ENCODE data around the gene SLC5A8.

Gene SLC5A8

DNA sequence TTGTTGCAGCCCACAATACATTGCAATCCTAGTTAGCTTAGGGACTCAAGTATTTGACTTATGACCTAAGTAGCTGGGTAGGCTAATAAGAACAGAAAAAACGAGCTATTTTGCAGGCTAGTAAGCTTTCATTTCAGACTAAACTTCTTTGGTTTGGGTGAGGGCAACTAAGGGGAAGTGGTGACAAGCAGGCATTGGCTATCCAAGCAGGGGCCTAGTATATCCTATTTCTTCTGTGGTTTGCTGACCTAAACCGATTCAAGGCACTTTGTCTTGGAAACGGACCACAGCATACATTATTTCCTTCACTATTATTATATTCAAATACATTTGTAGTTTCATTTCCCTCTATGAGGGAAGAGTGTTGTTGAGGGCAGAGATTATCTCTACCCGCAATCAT, 21.6 kb upstream of the SLC5A8 start:
- no peak for TF ChIP-seq Cebpa-rat (IDR thresholded peaks at IDR 0.05)
- Histone ChIP-seq H3K9me3 (replicated peaks in 1 of 11) (no peaks in the 10 kb centered on the region), H3K4me3 (no peak overlapping the region), H3K4me2 (peak overlapping the region in 5 of 11 experiments; percentile 22 to 78 (median 68); a peak in 7 of 22 replicates), H4K20me1 (peaks cover 0 to 9% (median 0%) of the 10 kb centered on the region in 11 experiments; a peak in 3 of 22 replicates), H3K27ac (peak overlapping the region in 1 of 11 experiments; percentile 21; a peak in 1 of 22 replicates), H3K4me1 (peaks cover 0 to 33% (median 2%) of the 10 kb centered on the region in 10 experiments; a peak in 8 of 20 replicates), H3K36me3 (no peaks in the 10 kb centered on the region), H3K9ac (no peak overlapping the region), H3K27me3 (peaks cover 0 to 78% (median 0%) of the 10 kb centered on the region in 11 experiments; a peak in 5 of 22 replicates)

GRCh38 chr12:101230547-101230946, 20.5 kb upstream of the SLC5A8 start:
- peak overlapping the region in 2 of 11 experiments; percentile 77 to 78; a peak in 6 of 22 replicates for H3K4me2 ChIP-seq
- no peak overlapping the region for H3K4me3 ChIP-seq
- no peak overlapping the region for H3K9ac ChIP-seq
- H4K20me1 ChIP-seq, result peaks cover 0 to 9% (median 0%) of the 10 kb centered on the region in 11 experiments; a peak in 3 of 22 replicates
- H3K4me1 ChIP-seq, result peaks cover 0 to 33% (median 2%) of the 10 kb centered on the region in 10 experiments; a peak in 8 of 20 replicates
- no peak for TF ChIP-seq Cebpa-rat (IDR thresholded peaks at IDR 0.05)
- H3K27me3 ChIP-seq, result peaks cover 0 to 78% (median 0%) of the 10 kb centered on the region in 11 experiments; a peak in 5 of 22 replicates
- no peaks in the 10 kb centered on the region for H3K36me3 ChIP-seq
- H3K27ac ChIP-seq, result no peak overlapping the region
- H3K9me3 ChIP-seq (replicated peaks in 1 of 11), result no peaks in the 10 kb centered on the region

DNA sequence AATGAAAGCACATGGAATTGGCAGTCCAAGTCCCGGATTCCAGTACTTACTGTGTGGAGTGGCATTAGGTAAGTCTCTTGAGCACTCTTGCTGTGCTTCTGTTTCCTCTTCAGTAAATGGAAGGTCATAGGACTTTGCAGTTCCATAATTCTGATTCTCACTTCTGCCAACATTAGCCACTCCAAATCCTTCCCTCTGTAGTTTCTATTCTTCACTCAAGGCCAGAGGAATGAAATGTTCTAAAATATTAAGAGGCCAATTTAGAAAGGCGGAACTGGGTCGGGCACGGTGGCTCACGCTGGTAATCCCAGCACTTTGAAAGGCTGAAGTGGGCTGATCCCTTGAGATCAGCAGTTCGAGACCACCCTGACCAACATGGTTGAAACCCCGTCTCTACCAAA, 19.8 kb upstream of the SLC5A8 start:
- H4K20me1 ChIP-seq, result peaks cover 0 to 9% (median 0%) of the 10 kb centered on the region in 11 experiments; a peak in 3 of 22 replicates
- TF ChIP-seq Cebpa-rat (IDR thresholded peaks at IDR 0.05), result no peak
- H3K27me3 ChIP-seq, result peaks cover 0 to 82% (median 0%) of the 10 kb centered on the region in 11 experiments; a peak in 5 of 22 replicates
- peak overlapping the region in 2 of 11 experiments; percentile 77 to 78; a peak in 3 of 22 replicates for H3K4me2 ChIP-seq
- peaks cover 0 to 33% (median 2%) of the 10 kb centered on the region in 10 experiments; a peak in 8 of 20 replicates for H3K4me1 ChIP-seq
- H3K27ac ChIP-seq, result no peak overlapping the region
- no peaks in the 10 kb centered on the region for H3K36me3 ChIP-seq
- H3K9ac ChIP-seq, result no peak overlapping the region
- H3K4me3 ChIP-seq, result no peak overlapping the region
- H3K9me3 ChIP-seq (replicated peaks in 1 of 11), result no peaks in the 10 kb centered on the region

GRCh38 chr12:101221301-101221700, 11.3 kb upstream of the SLC5A8 start:
- no peak for TF ChIP-seq Cebpa-rat (IDR thresholded peaks at IDR 0.05)
- H3K4me2 ChIP-seq, result no peak overlapping the region
- peaks cover 0 to 6% (median 0%) of the 10 kb centered on the region in 10 experiments; a peak in 1 of 20 replicates for H3K4me1 ChIP-seq
- H3K4me3 ChIP-seq, result no peak overlapping the region
- H3K36me3 ChIP-seq, result no peaks in the 10 kb centered on the region
- H3K9ac ChIP-seq, result no peak overlapping the region
- peaks cover 0 to 17% (median 6%) of the 10 kb centered on the region in 11 experiments; a peak in 11 of 22 replicates for H3K9me3 ChIP-seq (replicated peaks in 1 of 11)
- no peak overlapping the region for H3K27ac ChIP-seq
- H4K20me1 ChIP-seq, result no peaks in the 10 kb centered on the region
- peaks cover 0 to 62% (median 0%) of the 10 kb centered on the region in 11 experiments; a peak in 4 of 22 replicates for H3K27me3 ChIP-seq

DNA sequence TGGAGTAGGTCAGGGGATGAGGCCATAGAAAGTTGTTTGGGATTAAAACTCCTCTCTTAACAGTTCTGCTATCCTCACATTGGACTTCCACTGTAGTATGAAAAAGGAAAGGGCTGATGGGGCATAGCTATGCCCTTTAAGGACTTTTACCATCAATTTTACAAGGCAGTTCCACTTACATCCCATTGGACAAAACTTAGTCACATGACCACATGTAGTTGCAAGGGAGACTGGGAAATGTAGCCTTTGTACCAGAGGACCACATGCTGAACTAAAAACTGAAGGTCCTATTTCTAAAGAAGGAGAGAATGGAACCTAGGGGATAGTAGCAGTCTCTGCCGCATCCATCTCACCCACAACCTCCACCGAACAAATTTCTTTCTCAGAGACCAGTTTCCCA, 6.8 kb upstream of the SLC5A8 start:
- Histone ChIP-seq H3K9ac (no peak overlapping the region), H4K20me1 (no peaks in the 10 kb centered on the region), H3K27ac (no peak overlapping the region), H3K4me3 (no peak overlapping the region), H3K9me3 (replicated peaks in 1 of 11) (peaks cover 22 to 47% (median 32%) of the 10 kb centered on the region in 11 experiments), H3K4me2 (no peak overlapping the region), H3K27me3 (peaks cover 0 to 18% (median 0%) of the 10 kb centered on the region in 11 experiments; a peak in 4 of 22 replicates), H3K4me1 (peaks cover 0 to 10% (median 0%) of the 10 kb centered on the region in 10 experiments; a peak in 1 of 20 replicates), H3K36me3 (peaks cover 0 to 4% (median 0%) of the 10 kb centered on the region in 11 experiments; a peak in 1 of 22 replicates)
- no peak for TF ChIP-seq Cebpa-rat (IDR thresholded peaks at IDR 0.05)

DNA sequence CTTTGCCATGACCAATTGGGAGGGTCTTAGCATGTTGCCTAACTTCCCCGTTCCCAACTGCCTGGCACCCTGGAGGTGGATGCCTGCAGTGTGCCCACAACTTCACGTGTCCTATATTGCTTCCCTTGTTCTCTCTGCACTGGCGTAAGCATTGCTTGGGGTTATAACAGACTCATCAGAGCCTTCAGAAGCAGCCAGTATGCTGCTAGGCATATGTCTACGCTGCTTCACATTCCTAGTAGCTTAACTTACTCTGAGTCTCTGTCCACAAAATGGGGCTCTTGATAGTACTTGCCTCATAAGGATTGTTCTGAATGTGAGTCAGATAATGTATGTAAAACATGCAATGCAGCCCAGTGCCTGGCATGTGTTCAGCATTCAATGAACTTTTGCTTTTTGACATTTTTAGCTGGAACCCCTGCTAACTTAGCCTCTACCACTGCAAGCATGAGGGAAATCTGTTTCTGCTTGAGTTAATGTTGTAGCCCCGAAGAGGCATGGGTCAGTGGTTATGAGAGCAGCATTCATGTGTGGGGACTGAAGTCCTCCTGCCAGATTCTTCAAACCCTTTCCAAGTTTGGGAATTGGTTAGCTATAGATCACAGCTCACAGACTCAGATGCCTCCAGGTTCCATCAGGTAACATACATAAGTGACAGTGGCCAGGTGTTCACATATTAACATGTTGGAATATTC, 2.8 kb downstream of the SLC5A8 start:
- Histone ChIP-seq H4K20me1 (no peaks in the 10 kb centered on the region), H3K4me3 (no peak overlapping the region), H3K9me3 (replicated peaks in 1 of 11) (peaks cover 0 to 17% (median 7%) of the 10 kb centered on the region in 11 experiments; a peak in 16 of 22 replicates), H3K9ac (no peak overlapping the region), H3K4me2 (no peak overlapping the region), H3K36me3 (no peaks in the 10 kb centered on the region), H3K4me1 (no peaks in the 10 kb centered on the region), H3K27me3 (peaks cover 0 to 4% (median 0%) of the 10 kb centered on the region in 11 experiments; a peak in 1 of 22 replicates), H3K27ac (no peak overlapping the region)
- TF ChIP-seq Cebpa-rat (IDR thresholded peaks at IDR 0.05), result no peak

DNA sequence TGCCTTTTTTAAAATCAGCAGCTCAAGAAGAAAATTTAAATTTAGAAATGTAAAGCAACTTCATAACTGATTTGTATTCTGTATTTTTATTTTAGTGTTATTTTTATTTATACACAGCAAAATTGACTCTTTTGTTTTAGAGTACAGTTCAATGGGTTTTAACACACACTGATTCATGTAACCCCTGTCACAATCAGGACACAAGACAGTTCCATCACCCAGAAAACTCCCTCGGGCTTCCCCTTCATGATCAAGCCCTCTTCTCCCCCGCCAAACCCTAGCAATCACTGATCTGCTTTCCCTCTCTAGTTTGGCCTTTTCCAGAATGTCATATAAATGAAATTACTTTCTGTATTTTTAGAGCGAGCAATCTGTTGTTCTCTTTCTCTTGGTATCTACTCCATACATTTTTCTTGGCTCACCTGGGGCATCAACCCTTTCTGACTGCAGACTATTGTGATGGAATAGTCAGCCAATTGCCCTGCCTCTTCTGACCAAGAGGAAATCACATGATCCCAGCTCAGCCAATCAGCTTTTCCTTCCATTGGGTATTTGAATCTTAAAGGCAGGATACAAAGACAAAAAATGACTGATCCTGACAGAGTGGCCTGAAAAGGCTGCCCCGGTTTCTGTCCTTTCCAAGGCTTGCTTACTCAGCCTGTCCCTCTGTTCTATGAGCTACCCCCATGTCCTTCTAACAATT, 5.3 kb downstream of the SLC5A8 start:
- H3K27me3 ChIP-seq, result peaks cover 0 to 4% (median 0%) of the 10 kb centered on the region in 11 experiments; a peak in 1 of 22 replicates
- H3K9me3 ChIP-seq (replicated peaks in 1 of 11), result peaks cover 0 to 9% (median 4%) of the 10 kb centered on the region in 11 experiments; a peak in 16 of 22 replicates
- no peak overlapping the region for H3K9ac ChIP-seq
- no peaks in the 10 kb centered on the region for H4K20me1 ChIP-seq
- no peak for TF ChIP-seq Cebpa-rat (IDR thresholded peaks at IDR 0.05)
- no peaks in the 10 kb centered on the region for H3K4me1 ChIP-seq
- no peaks in the 10 kb centered on the region for H3K36me3 ChIP-seq
- no peak overlapping the region for H3K4me3 ChIP-seq
- H3K27ac ChIP-seq, result no peak overlapping the region
- no peak overlapping the region for H3K4me2 ChIP-seq

- H4K20me1 ChIP-seq, result no peaks in the 10 kb centered on the region
- H3K4me3 ChIP-seq, result no peak overlapping the region
- no peaks in the 10 kb centered on the region for H3K36me3 ChIP-seq
- no peaks in the 10 kb centered on the region for H3K4me1 ChIP-seq
- TF ChIP-seq Cebpa-rat (IDR thresholded peaks at IDR 0.05), result no peak
- no peak overlapping the region for H3K4me2 ChIP-seq
- H3K27ac ChIP-seq, result no peak overlapping the region
- H3K27me3 ChIP-seq, result no peaks in the 10 kb centered on the region
- H3K9ac ChIP-seq, result no peak overlapping the region
- no peaks in the 10 kb centered on the region for H3K9me3 ChIP-seq (replicated peaks in 1 of 11)
Observed at GRCh38 chr12:101200824-101201223, 9.2 kb downstream of the SLC5A8 start.

GRCh38 chr12:101200145-101200544, 9.9 kb downstream of the SLC5A8 start:
- TF ChIP-seq Cebpa-rat (IDR thresholded peaks at IDR 0.05), result no peak
- H3K9me3 ChIP-seq (replicated peaks in 1 of 11), result no peaks in the 10 kb centered on the region
- H3K36me3 ChIP-seq, result no peaks in the 10 kb centered on the region
- H3K9ac ChIP-seq, result no peak overlapping the region
- H4K20me1 ChIP-seq, result no peaks in the 10 kb centered on the region
- H3K27me3 ChIP-seq, result no peaks in the 10 kb centered on the region
- no peaks in the 10 kb centered on the region for H3K4me1 ChIP-seq
- no peak overlapping the region for H3K4me2 ChIP-seq
- H3K4me3 ChIP-seq, result no peak overlapping the region
- H3K27ac ChIP-seq, result no peak overlapping the region

Data from BLaER1 treated with 17β-estradiol and CSF1 and Interleukin-3, amounts not matched to agents 10 nM and 100 nM (cell line).